TTC549 (cell line): ENCODE results near the gene MAGED2.
"Not testable (repeated sequence)": the region's sequence is repeated elsewhere in the genome, so short reads cannot be mapped to it uniquely, and the experiment has no call there.

Experiments
- FAIRE-seq: peaks from 2 replicates; lab custom pipeline; 2012; peaks lifted over from hg19 to GRCh38; lab: Jason Lieb, UNC

Gene MAGED2, protein sequence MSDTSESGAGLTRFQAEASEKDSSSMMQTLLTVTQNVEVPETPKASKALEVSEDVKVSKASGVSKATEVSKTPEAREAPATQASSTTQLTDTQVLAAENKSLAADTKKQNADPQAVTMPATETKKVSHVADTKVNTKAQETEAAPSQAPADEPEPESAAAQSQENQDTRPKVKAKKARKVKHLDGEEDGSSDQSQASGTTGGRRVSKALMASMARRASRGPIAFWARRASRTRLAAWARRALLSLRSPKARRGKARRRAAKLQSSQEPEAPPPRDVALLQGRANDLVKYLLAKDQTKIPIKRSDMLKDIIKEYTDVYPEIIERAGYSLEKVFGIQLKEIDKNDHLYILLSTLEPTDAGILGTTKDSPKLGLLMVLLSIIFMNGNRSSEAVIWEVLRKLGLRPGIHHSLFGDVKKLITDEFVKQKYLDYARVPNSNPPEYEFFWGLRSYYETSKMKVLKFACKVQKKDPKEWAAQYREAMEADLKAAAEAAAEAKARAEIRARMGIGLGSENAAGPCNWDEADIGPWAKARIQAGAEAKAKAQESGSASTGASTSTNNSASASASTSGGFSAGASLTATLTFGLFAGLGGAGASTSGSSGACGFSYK

DNA sequence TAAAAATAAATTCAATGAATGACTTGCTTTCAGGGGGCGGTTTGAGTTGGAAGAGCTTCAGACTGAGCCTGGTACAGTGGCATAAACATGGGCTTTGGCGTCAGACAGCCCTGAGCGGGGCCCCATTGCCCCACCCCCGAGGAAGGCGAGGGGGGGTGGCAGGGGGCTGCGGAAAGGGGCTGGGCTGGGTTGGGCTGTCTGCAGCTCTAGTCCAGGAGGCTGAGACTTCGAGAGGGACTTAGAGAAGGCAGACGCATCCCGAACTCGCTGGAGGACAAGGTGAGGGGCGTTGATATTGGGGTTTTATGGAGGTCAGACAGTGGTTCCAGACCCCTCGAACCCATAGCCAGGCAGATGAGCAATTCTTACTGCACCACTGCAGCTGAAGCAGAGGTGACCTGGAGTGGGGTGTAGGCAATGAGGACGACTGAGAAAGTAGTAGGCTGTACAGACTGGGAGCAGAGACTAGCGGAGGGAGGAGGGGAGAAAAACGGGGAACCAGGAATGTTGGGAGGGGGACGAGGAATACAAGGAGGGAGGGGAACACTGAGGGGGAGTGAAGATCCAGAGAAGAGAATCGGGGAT, at the start of gene MAGED2:
Gene MAGED2, plus strand, starts transcription at position 222 of the 585 bp plus-strand sequence. CDS start 1,587 bp downstream, outside the sequence.
- FAIRE-seq, result no peak

DNA sequence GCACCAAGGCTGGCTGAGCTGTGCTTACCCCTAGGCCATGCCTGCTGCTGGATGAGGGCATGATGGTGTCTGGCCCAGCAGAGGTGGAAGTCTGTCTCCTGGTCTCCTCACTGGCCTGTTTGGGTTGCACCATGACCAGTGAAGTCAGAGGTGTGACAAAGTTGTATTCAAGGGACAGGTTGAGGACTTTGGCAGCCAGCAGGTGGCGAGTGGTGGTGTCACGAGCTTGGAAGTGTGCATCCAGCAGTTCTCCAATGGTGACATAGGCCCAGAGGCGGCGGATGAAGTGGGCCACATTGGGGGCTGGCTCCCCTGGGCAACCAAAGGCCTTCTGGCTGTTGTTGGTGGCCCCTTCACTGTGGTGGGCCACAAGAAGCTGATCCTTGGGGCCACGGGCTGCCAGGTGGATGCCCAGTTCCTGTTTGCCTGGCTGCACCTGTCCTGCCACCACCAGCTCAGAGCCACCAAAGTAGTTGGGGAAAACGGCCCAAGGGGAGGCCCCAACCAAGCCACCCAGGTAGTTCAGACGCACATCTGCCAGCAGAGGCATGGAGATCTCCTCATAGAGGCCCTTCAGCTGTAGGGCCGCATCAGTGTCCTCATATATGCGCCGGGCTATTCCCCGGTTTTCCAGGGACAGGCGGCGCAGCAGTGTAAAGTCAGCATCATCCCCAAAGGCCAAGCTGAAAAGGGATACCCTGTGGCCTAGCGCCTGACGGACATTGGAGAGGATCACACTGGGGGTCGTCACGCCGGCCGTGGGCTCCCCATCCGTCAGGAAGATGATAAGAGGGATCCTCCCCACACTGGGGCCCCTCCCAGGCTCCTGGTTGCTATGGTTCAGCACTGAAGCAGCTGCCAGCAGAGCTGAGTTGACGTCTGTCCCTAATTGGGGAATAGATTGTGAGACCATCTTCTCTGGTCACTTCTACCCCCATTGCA, 49.2 kb upstream of the MAGED2 start:
- FAIRE-seq, result no peak

DNA sequence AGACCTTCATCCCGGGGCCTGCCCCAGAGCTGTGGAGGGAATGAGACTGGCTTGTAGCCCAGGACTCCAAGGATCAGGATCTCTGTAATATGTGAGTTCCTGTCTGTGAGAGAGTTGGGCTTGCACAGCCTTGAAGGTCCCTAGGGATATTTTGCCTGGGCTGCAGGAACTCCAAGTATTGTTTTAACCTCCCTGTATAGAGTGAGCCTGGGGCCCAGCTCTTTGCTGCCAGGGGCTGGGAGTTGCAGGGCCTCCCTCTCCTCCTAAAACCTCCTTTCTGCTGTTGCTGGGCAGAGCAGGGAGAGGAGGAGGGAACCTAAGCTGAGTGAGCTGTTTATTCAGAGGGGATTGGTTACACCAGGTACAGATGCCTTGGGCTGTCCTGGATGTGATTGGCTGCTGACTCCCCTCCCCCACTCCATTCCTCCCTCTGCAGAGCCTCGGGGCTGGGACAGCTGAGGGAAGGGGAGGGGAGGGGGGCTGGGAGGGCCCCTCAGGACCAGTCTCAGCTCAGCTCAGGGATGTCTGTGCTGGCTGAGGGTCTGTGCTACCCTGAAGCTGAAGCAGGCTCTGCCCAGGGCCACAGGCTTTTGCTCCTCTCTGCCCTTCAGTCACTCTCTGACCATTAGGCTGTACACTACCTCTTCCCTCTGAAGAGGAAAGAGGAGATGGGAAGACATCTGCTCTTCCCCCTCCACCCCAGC, 33.0 kb upstream of the MAGED2 start:
- FAIRE-seq, result not testable (repeated sequence)

DNA sequence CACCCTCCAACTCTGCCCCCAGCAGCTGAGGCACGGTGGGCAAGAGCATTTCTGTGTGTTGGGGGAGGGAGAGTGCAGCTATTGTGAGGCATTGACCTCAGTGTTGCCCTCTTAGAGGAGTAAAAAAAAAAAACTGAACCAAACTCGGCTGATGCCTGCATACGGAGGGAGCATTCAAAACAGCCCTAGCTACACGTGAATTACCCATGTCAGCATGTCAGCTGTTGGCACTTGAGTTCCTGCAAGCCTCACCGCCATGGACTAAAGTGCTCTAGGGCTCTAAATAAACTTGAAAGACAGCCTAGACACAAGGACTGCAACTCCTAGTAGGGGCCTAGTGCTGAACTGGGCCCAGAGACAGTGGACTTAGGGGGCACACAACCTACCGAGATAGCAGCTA, 31.5 kb upstream of the MAGED2 start:
- no peak for FAIRE-seq

DNA sequence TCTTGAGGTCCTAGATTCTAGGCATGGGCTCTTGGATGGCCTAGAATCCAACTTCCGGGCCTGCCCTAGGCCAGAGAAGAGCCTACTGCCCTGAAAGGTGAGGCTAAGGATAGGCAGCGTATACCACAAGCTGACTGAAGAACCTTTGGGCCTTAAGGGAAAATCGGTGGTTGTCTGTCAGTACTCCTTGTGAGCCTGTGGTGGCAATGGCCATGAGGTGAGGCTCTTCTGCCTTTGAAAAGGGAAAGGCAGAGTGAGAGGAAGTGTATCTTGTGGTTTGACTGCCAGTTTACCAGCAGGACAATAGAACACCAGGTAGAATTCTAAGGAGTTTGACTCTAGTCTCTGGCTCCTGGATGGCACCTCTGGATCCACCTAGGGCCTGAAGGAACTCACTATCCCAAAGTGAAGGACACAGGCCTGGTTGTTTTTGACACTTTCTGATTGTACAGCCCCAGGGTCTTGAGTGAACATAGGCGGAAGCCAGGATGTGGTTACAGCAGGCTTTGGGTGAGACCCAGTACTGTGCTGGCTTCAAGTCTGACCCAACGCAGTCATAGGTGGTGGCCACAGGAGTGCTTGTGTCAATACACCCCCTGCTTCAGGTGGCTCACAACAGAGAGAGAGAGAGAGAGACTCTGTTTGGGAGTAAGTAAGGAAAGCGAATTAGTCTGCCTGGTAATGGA, 30.4 kb upstream of the MAGED2 start:
- FAIRE-seq, result no peak

DNA sequence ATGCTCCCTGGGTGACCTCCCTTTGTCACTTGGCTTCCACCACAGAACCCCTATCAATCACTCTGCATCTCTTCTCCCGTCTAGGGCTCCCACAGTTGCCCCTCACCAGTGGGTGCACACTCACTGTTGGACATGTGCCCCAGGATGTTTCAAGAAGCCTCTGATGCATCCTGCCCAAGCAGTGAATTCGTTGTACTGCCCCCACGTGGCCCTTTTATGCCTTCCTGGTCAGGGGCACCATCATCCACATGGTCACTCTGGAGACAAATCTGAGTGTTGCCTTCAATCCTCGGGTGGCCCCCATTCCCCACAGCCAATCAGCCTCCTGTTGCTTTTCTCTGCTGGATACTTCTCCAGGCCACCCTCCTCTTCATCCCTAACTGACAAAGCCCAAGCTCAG, 21.6 kb upstream of the MAGED2 start:
- no peak for FAIRE-seq

DNA sequence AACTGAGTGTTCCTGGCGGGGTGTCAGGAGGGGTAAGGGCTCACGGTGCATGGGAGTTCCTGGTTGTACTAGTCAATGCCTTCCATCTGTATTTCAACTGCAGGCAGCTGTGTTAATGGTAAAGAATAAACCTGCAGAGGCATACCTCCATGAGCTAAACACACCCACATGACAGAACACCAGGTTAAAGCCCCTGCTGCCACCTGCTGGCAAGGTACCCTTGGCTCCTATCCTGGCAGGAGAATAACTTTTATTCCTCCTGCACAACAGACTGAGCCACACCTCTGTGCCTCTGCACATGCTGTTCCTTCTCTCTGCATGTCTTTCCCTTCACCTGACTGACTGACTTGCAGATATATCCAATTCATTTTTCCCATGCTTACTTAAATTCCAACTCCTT, 20.6 kb upstream of the MAGED2 start:
- no peak for FAIRE-seq

DNA sequence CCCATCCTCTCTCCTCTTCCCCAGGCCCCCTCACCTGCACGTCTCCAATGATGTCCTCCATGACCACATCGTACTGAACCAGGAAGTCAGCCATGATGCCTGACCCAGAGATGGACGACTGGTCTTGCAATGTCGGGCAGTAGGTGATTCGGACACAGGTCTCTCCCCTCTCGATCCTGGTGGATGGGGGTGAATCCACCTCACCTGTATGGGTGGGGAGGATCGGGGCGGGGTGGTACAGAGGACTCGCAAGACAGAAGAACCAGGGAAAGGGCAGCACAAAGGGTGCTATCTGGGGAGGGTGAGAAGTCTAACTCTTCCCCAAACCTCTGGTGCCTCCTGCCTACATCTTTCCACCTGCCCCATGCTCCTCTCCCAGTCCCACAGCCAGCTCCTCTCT, 19.1 kb upstream of the MAGED2 start:
- no peak for FAIRE-seq

DNA sequence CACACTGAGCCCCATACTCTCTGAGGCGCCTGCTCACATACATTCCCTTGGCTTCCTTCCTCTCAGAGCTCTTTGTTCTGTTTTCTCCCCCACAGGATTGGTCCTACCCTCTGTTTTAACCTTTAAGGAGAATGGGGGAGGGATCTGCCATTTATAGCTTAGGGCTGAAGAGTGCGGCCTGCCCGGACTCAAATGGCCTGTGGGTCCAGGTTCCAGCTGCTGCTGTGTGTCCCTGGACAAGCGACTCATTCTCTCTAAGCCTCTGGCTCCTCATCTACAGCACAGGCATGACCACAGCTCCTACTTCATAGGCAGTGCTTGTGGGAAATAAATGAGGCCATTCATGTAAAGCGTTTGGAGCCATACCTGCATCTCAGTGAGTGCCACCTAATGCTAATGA, 18.1 kb upstream of the MAGED2 start:
- FAIRE-seq, result not testable (repeated sequence)

DNA sequence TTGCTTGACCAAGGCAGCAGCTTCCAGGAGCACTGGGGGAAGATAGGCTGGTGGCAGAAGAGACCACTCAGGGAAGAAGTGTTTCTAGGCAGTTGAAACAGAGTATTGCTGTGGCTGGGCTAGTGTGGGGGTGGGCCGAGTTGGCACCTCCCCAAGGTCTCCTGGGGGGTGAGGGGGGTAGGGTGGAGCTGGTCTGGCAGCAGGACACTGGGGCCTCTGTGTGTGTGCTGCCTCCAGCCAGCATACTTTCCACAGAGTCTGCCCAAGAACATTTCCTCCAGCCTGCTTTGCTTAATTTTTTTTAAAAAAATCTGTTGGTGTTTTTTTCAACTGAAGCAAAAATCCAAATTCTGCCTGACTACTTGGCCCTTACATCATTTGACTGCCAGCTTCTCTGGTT, 13.5 kb upstream of the MAGED2 start:
- no peak for FAIRE-seq

DNA sequence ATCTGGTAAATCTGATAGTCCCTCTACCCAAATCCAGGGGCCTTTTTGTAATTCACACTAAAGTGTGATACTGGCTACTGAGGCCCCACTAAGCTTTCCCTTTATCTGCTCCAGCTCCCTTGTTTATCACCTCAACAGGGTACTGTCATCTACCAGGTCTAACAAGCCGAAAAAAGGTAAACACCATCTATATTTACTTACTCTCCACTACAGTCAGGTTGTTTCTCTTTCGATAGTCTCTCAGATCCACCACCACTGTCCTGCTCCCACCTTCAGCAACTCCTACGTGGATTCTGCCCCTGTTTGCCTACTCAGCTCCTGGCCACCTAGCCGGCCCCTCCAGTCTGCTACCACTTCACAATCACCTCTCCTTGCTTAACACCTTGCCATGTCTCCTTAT, 12.8 kb upstream of the MAGED2 start:
- no peak for FAIRE-seq

DNA sequence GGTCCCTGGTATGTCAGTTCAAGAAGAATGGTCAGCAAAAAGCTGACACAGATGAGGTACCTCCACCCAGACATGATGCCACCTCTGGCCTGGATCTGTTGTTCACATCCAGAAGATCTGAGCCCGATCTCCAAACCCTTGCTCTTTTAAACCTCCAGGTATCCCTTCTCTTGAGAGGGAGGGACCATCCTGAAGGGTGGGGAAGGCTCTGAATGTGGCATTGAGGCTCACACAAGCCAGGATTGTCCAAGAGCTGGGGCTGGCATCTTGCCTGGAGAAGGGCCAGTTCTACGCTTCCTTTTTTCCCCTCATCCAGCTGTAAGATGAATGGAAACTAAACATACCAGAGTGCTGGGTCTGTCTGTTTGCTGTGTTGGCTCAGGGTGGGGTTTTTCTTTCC, 9.4 kb upstream of the MAGED2 start, which contains the start of gene ITIH6:
Gene ITIH6, minus strand, starts transcription at position 119 of the 400 bp plus-strand sequence. Its CDS starts 45 bp downstream, at position 74.
- no peak for FAIRE-seq

DNA sequence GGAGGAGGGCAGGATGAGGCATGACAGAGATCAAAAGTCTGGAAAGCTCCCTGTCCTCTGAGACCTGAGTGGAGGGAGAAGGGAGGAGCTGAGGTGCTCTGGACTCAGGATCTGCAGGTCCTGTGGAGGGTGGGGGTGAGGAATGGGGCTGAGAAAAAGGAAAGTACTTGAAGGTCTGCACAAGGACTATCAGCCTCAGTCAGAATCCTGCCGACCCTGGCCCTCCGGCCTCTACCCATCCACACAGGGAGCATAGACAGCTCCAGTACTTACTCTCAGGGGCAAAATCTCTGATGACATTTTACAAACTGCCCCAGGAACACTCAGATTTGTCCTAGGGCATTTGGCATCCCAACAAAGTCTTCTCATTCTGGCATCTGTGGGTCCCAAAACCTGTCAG, 8.5 kb upstream of the MAGED2 start:
- no peak for FAIRE-seq

DNA sequence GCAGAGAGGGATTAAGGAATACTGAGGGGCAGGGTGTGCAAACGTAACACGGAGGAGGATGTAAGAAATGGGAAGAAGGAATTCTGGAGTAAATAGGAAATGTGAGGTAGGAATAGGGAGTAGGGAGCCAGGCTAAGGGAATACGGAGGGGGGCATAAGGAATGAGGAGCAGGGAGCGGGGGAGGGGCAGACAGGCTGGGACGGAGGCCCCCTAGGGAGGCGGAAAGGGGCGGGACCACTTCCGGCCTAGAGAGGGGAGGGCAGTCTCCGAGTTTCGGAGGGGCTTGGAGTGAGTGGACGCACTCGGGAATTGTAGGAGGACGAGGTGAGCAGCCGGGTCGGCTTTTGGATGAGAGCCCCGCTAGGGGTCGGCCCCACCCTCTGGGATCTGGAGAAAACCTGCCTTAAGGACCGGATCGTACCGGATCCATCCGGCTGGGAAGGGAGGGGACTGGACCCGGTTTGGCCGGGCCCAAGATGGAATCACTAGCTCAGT, 612 bp downstream of the MAGED2 start:
- no peak for FAIRE-seq

DNA sequence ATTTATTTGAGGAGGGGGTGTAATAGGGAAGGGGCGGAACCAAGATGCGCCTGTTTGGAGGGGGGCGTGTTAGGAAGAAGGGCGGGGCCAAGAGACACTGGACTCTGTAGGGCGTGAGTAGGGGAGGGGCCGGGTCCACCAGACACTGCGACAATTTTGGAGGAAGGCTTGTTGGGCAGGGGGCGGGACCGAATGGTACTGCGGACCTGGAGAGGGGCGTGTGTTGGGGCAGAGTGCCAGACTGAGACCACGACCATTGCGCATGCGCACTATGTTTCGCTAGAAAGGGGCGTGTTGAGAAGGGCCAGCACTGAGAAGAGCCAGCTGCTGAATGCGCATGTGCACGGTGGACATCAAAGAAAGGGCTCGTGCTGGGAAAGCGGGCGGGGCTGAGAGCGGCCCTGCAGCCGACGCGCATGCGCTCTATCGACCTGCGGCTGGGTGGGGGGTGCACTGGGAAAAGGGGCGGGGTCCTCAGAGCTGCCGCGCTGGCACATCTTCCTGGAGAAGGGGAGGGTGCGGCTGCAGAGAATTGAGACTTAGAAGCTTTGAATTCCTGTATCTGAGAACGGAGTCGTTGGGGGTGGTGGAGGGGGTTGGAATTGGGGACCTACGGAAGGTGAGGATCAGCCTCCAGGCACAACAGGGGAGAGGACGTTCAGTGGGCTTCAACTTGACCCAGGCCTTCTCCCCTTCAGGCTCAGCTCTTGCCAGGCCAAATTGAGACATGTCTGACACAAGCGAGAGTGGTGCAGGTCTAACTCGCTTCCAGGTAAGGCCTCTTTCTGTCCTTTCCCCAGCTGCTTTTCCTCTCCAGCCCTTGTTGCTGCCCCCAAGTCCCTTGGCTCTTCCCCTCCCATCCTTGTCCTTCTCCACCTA, 1.3 kb downstream of the MAGED2 start:
- FAIRE-seq, result peak; percentile 22

DNA sequence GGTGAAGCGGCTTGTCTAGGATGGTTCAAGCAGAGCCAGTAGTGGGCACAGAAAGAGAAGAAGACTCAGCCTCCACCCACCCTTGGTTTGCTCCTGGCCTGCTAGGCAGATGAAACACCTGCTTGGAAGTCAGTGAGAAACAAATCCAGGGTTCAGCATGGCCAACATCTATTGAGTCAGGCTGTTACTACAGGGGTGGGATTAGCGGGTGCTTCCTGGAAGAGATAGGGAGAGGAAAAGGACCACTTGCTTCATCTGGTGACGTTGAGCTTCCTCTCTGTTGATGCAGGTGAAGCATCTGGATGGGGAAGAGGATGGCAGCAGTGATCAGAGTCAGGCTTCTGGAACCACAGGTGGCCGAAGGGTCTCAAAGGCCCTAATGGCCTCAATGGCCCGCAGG, 3.0 kb downstream of the MAGED2 start:
- no peak for FAIRE-seq

DNA sequence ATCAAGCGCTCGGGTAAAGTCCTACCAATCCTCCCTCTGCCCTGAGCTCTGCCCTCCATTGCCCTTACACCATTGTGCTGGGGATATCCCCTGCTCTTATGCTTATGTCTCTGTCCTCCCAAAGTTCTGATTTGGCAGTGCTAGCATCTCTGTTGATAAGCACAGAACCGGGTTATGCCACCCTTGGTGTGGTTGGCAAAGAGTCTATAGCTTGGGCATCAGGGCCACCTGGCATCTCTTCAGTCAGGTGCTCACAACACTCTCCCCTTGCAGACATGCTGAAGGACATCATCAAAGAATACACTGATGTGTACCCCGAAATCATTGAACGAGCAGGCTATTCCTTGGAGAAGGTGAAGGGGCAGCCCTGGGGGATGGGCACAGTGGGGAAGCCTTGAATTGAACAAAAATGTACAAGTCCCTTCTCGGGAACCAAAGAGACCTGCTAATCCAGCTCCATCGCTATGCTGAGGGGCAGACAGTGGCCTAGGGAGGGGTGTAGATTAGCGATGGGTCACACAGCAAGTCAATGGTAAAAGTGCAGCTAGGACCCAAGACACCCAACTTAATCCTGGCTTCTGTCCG, 3.8 kb downstream of the MAGED2 start:
- FAIRE-seq, result no peak

DNA sequence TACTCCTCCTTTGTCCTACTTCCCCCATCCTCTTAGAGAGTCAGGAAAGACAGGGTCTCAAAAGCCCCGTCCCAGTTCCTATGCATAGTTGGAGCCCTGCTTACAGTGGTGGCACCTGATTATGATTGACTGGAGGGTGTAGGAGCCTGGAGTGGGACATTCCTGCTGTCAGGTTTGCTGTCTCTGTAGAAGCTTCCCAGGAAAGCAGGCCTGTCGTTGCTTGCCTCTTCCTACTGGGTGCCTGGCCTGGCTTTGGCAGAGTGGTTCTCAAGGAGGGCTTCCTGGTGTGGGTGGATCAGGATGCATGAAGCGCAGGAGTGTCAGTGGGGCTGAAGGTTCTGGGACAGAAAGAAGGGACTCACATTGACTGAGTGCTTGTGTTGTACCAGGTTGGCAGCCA, 4.8 kb downstream of the MAGED2 start:
- no peak for FAIRE-seq

DNA sequence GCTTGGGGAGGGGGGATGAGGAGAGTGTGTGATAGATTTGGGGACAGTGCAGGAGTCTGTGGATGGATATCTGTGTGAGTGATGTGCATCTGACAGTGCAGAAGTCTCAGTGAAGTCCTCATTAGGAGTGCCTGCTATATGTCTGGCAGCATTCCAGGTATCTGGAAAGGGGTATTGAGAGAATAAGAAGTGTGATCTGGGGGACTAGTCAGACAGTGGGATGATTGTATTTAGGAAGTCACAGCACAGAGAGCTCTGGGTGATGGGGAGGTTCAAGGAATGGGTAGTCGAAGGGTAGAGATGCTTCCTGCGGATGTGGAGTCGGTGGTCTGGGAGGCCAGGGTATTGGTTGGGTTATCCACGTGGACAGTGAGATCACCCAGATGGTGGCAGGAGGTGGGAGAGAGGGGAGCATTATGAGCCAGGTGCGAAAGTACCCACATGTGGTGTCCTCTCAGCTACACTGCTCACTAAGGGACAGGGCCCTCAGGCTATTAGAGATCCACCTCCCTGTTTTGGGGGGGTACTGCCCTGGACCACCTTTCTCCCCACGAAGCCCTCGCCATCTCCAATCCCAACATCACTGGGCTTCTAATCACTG, 9.8 kb downstream of the MAGED2 start:
- no peak for FAIRE-seq
